Inflammatory macrophage (primary cell): ENCODE results near the gene YTHDF2.
"Not testable (repeated sequence)": the region's sequence is repeated elsewhere in the genome, so short reads cannot be mapped to it uniquely, and the experiment has no call there.

Experiments used
- DNase-seq, 2 donors: peaks; one replicate each; pipeline ENCODE4 v3.0.0-alpha.2; 2020 to 2022
- total RNA-seq, 18 experiments: gene quantifications; one replicate each; lab custom pipeline; 2026; ENCODE audit warnings: mixed read lengths in 6 of 18, inconsistent platforms in 2 of 18; lab: John Stamatoyannopoulos, UW

The YTHDF2 gene
- 61.3 to 116 (median 90.4) reads per million in 18 experiments for total RNA-seq

DNA sequence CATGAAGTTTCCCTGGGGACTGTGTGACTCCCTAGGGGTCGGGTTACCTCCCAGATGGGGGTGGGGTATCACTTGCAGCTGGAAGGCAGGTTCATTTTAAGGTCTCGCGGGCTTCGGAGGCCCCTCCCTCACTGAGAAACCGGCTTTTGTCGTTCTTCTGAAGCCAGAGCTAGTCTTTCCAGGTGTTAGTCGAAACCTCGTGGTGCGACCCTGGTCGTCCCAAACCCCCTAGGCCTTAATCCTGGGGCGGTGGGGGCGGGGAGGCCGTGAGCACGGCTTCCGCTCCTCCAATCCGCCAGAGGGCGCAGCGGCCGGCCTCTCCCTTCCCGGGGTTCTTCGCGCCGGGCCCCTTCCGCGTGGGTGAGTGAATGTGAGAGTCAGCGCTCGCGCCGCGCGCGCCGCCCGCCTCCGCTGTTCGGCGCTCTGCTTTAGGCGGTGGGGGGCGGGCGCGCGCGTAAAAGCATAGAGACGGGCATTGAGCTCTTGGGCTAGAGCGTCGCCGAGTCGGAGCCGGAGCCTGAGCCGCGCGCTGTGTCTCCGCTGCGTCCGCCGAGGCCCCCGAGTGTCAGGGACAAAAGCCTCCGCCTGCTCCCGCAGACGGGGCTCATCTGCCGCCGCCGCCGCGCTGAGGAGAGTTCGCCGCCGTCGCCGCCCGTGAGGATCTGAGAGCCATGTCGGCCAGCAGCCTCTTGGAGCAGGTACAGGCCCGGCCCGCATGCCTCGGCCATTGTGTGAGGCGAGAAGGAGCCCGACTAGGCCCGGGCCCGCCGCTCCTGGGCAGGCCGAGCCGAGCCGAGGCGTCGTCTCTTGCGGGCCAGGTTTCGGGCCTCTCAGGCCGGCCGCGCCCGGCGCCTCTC is at the start of gene YTHDF2:
Gene YTHDF2 (plus strand): TSS at position 491 of the 857 bp plus-strand sequence. CDS start 181 bp downstream, at position 672.
- DNase-seq, result peak; percentile 98 to 99

- not testable (repeated sequence) for DNase-seq
Measured at GRCh38 chr1:28691627-28692026, 45.1 kb upstream of the YTHDF2 start.

DNA sequence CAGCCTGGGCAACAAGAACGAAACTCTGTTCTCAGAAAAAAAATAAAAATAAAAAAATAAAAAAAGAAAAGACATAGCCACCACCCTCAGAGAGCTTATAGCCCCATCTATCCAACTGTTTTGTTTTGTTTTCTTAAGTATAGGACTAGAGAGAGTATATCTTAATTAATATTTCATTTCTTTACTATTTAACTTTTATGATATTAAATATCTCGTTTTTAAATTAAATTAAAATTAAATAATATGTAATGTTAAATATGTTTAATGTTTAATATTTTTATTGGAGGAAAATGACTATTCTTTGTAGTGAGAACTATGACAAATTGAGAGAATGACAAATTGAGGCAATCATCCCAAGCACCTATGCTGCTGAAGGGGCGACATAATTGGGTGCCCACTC is 33.1 kb upstream of the YTHDF2 start:
- DNase-seq, result no peak

DNA sequence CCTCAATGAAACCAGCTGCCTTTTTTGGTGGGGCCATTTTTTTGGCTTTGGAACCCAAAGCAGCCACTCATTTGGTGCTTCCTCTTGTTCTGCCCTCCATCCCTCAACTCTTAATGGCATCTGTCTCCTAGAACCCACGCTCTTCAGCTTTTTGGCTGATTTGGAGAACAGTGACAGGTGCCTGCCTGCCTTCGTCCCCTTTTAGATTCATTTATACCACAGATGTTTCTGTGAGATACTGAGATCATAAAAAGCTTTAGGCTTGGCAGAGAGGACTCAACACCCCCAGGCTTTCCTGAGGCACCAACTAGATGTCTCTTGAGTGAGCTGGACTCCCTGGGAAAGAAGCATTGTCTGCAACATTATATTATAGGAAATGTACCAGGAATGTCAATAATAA is 20.4 kb upstream of the YTHDF2 start:
- DNase-seq, result no peak

DNA sequence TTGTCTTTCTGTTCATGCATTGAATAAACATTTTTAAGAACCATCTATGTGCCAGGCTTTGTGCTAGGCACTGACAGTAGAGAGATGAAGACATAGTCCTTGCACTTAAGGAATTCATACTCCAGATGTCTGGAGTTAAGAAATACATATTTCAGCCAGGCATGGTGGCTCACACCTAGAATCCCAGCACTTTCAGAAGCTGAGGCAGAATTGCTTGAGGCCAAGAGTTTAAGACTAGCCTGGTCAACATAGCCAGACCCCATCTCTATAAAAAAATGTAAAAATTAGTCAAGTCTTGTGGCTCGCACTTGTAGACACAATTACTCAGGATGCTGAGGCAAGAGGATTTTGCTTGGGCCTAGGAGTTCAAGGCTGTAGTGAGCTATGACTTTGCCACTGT is 18.6 kb upstream of the YTHDF2 start:
- DNase-seq, result no peak

- DNase-seq, result peak in 1 of 2 donors; percentile 5
Measured at GRCh38 chr1:28718586-28719331, 18.0 kb upstream of the YTHDF2 start.

DNA sequence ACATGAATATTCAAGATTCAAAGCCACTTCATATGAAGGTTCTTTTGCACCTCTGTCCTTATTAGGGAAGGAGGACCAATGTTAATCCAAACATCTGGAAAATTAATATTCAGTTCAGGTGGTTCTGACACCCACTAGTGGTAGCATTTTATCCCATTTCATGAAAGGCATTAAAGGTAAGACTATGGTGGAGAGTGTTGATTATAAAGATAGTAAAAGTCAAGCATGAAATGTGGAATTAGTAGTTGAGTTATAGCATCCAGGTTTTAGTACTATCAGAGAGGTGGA is 17.5 kb upstream of the YTHDF2 start:
- DNase-seq, result no peak

GRCh38 chr1:28720376-28720775 is 16.4 kb upstream of the YTHDF2 start:
- DNase-seq, result no peak

DNA sequence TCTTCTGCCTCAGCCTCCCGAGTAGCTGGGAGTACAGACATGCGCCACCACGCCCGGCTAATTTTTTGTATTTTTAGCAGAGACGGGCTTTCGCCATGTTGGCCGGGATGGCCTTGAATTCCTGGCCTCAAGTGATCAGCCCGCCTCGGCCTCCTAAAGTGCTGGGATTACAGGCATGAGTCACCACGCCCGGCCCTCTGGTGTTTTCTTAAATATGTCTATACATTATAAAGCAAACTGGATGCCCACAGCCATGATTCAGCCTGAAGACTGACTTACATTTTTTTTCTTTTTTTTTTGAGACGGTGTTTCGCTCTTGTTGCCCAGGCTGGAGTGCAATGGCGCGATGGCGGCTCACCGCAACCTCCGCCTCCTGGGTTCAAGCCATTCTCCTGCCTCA is 14.8 kb upstream of the YTHDF2 start:
- not testable (repeated sequence) for DNase-seq

- not testable (repeated sequence) for DNase-seq
Measured at GRCh38 chr1:28725365-28725764, 11.4 kb upstream of the YTHDF2 start.

DNA sequence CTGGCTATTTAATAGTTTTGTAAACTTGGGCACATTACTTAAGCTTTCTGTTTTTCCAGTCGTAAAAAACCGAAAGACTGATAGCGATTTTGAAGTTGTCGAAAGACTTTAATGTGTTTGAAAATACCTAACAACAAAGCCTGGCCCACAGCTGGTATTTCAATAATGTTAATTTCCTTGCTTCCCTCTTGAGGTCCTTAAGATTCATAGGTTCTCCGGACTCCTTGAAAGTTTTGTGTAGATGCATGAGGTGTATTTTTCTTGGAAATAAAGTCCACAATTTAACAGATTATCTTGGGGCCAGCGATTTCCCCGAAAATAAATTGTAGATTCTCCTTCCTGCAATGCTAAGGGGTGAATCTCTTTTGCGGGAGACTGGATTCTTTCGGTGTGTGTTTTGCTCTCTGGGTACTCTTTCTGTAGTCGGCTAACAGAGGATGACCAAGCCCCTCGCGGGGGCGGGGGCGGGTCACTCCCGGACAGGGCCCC is 735 bp upstream of the YTHDF2 start:
- no peak for DNase-seq

- peak; percentile 44 to 54 for DNase-seq
Measured at GRCh38 chr1:28737307-28738132, 780 bp downstream of the YTHDF2 start.

GRCh38 chr1:28740118-28740517 is 3.4 kb downstream of the YTHDF2 start:
- DNase-seq, result no peak

- peak; percentile 19 to 31 for DNase-seq
Measured at GRCh38 chr1:28744184-28744583, 7.4 kb downstream of the YTHDF2 start.

GRCh38 chr1:28745653-28746173 is 9.0 kb downstream of the YTHDF2 start:
- DNase-seq, result no peak

DNA sequence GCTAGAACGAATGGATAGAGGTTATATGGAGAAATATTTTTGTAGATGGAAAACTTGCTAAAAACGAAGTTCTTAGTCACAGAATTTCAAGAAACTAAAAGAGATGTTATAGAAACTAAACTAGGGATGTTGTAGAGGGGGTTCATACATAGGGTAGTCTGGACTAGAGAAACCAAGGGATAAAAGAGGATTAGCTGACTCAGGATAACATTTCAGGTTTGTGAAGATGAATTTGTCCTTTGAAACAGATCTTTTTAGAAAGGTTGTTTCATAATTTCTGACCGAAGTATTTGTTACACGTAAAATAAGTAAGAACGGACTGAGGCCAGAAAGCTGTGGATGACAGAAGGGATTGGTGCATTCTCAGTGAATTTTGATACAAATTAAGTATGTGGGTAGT is 13.6 kb downstream of the YTHDF2 start:
- DNase-seq, result no peak

DNA sequence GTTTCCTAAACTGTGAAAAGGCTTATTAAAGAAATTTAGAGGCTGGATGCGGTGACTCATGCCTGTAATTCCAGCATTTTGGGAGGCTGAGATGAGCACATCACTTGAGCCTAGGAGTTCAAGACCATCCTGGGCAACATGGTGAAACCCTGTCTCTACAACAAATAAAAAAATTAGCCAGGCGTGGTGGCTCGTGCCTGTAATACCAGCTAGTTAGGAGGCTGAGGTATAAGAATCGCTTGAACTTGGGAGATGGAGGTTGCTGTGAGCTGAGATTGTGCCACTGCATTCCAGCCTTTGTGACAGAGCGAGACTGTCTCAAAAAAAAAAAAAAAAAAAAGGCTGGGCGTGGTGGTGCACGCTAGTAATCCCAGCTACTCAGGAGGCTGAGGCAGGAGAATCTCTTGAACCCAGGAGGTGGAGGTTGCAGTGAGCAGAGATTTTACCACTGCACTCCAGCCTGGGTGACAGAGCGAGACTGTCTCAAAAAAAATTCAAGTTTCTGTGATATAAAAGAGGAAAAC is 14.1 kb downstream of the YTHDF2 start:
- DNase-seq, result not testable (repeated sequence)

GRCh38 chr1:28751315-28752060 is 14.7 kb downstream of the YTHDF2 start:
- no peak for DNase-seq

DNA sequence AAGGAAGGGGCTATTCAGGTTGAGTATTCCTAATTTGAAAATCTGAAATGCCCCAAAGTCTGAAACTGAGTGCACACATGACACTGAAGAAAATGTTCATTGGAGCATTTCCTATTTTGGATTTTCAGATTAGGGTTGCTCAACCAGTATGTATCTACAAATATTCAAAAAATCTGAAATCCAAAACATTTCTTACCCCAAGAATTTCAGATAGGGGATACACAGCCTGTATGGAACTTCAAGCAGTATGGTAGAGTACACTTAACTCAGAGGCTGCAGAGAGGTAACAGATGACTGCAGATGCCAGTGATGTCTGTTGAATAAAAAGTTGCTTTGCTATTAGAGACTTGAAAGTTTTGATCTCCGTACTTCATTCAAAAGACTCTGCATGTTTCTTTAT is 19.0 kb downstream of the YTHDF2 start:
- DNase-seq, result no peak

- no peak for DNase-seq
Measured at GRCh38 chr1:28756846-28757245, 20.1 kb downstream of the YTHDF2 start.

DNA sequence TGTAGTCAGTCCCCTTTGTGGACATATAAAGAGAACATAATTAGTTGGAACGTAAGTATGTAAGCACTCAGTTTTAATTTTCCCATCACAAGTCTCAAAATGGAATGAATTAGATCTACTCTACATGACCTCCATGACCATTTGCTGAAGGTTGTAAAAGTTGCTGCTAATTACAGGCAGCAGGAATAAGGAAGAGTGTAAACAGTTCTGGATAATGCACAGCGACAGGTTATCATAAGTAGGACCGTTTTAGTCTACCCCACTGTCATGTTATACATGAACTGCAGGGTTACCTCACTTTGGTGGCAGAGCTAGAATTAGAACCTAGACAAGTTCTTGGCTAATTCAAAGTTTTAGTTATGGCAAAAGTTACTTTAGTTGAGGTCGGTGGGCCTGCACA is 21.7 kb downstream of the YTHDF2 start:
- DNase-seq, result no peak

DNA sequence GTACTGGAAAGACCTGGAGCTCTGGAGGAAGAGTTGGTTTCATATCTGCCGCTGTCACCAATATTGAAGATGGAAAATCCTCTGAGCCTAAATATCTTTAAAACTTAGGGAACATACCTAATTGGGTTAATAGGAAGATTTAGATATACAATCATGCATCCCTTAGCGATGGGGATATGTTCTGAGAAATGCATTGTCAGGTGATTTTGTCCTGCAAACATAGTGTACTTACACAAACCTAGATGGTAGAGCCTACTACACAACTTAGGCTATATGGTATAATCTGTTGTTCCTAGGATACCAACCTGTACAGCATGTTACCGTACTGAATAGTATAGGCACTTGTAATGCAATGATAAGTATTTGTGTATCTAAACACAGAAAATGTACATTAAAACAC is 22.5 kb downstream of the YTHDF2 start:
- no peak for DNase-seq
